Panc1 (cell line): ENCODE results near the gene APP.

Source experiments
- CTCF ChIP-seq: fragments of 450-650 bp; IDR thresholded peaks from 2 replicates; pipeline ENCODE4 v1.5.1; 2017; ENCODE audit warnings: mild to moderate bottlenecking
- POLR2AphosphoS5 ChIP-seq: IDR thresholded peaks from 2 replicates; pipeline ENCODE4 v1.6.1; 2012; ENCODE audit warnings: mild to moderate bottlenecking, low read depth, low read length, moderate library complexity

DNA sequence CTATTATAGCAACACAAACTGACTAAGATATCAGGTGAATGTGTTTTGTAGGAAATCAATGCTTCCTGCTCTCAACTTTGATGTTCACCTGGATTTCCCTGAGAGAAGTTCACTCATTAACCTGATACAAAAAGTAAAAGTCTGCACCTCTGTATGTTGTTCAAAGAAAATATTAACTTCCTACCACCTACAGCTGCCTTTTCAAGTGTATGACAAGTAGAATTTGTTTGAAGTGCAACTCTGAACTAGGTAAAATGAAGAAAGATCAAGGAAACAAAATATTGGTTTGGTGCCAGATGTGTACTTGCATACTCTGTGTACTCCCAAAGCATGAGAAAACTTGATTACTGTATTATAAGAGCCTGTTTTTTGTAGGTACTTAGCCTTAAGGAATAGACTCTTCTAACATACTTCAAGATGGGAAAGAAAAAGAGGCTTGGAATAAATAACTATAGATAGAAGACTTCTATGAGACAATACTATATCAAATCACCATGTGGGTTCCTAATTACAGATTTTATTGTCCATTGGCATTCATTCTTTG, 193.4 kb downstream of the APP start:
- TF ChIP-seq CTCF (no peak), POLR2AphosphoS5 (no peak)
